Stomach (tissue), 9 donors: ENCODE results near the gene RPE65. TPM values are rescaled to one million over a fixed set of nuclear protein-coding genes. Genes with fewer than 3 reads are reported as not detected.

Experiments
- DNase-seq, 2 donors: peaks; one replicate each; pipeline versions ENCODE4 v3.0.0 to v3.0.0-alpha.2; 2013 to 2019
- H3K27ac ChIP-seq, 5 donors: fragments of 200-600 bp in 4 of 5; sonication (generic) in 4 of 5; one replicate each; pipeline ENCODE4 v1.5.1; 2013 to 2019; ENCODE audit warnings: mild to moderate bottlenecking in 1 of 5, moderate library complexity in 1 of 5
- H3K27me3 ChIP-seq, 3 donors: fragments of 200-600 bp; sonication (generic); one replicate each; pipeline ENCODE4 v1.5.1; 2017 to 2019; ENCODE audit warnings: mixed run types in 1 of 3
- H3K36me3 ChIP-seq, 4 donors: fragments of 200-600 bp; sonication (generic); 1 replicate in 3 of 4; 2 replicates in 1 of 4; pipeline ENCODE4 v1.5.1; 2016 to 2019
- H3K4me1 ChIP-seq, 4 donors: fragments of 200-600 bp; sonication (generic); one replicate each; pipeline ENCODE4 v1.5.1; 2016 to 2019
- H3K4me3 ChIP-seq, 4 donors: fragments of 200-600 bp; sonication (generic) in 3 of 4; one replicate each; pipeline ENCODE4 v1.5.1; 2016 to 2019; ENCODE audit warnings: mild to moderate bottlenecking in 1 of 4
- H3K9me3 ChIP-seq, 4 donors: fragments of 200-600 bp; sonication (generic); one replicate each; pipeline ENCODE4 v1.5.1; 2016 to 2019
- CTCF ChIP-seq, 7 experiments: fragments of 450-650 bp in 4 of 7; fragments of 200-600 bp in 3 of 7; sonication (generic) in 3 of 7; IDR thresholded peaks; one replicate each; pipeline ENCODE4 v1.5.1; 2016 to 2019; ENCODE audit warnings: antibody characterized with exemption in 7 of 7, control low read depth in 2 of 7, mild to moderate bottlenecking in 1 of 7
- EP300 ChIP-seq: sonication (generic); formaldehyde crosslinking; IDR thresholded peaks from one replicate; pipeline ENCODE4 v1.6.1; 2017; ENCODE audit warnings: antibody characterized with exemption
- POLR2A ChIP-seq, 4 donors: fragments of 450-650 bp; IDR thresholded peaks; one replicate each; pipeline ENCODE4 v1.6.1; 2016; ENCODE audit warnings: antibody characterized with exemption in 4 of 4, control low read depth in 2 of 4, mild to moderate bottlenecking in 1 of 4, moderate library complexity in 1 of 4
- POLR2AphosphoS5 ChIP-seq, 3 donors: sonication (generic); formaldehyde crosslinking; IDR thresholded peaks; one replicate each; pipeline ENCODE4 v1.6.1; 2016; ENCODE audit warnings: antibody characterized with exemption in 3 of 3
- WGBS, 5 donors: extraction: QIAGEN DNeasy Blood & Tissue Kit in 3 of 5; methylation state at CpG; one replicate each; pipeline versions ENCODE4 v1.1.5 to v1.1.7; 2013 to 2018; 5-methylcytosine and 5-hydroxymethylcytosine counted together
- intact Hi-C: fragments of 100-400 bp; cut with DNase I; formaldehyde crosslinking; loops from one replicate; pipeline ENCODE4 v1.15.1; 2023; ENCODE audit warnings: low total_unique reads
- polyA plus RNA-seq, 3 donors: library from polyadenylated mRNA; stranded (reverse); fragments of 200-250 nt; gene quantifications; one replicate each; pipeline ENCODE4 v1.2.3, GENCODE V29; 2013
- total RNA-seq, 5 donors: library from RNA; depleted of rRNA; stranded (reverse); fragments of >200 nt; gene quantifications; one replicate each; pipeline versions ENCODE4 v1.1.0 to v1.2.3, GENCODE V29; 2014 to 2016
- donor health status: healthy with polysubstance abuse.
- donor health status: Bipolar disorder and iron deficiency.
- donor health status: healthy.

RPE65 gene
- total and polyA plus RNA-seq, 8 donors: 0.03 to 1.7 (median 0.46) TPM; not detected in 3

DNA sequence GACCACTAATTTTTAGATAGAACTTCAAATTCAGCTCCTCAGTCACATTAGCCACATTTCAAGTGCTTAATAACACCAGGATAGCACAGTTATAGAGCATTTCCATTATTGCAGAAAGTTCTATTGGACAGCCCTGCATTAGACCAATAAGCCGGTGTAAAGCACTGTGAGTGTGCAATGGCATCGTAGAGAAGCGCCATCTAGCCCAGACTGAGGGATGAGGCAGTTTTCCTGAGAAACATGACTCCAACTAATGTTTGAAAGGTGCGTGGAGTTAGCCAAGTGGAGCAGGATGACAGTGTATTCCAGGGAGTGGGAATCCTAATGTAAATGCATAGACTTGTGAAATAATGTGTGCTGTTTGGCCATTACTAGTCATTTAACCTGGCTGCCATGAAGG, 7.7 kb downstream of the RPE65 start:
- H3K4me1 ChIP-seq: no peaks in the 10 kb centered on the region
- 69 to 85% (median 78%) methylated on average over 4 of the region's 4 CpGs for WGBS, 5 donors
- no peak overlapping the region for H3K4me3 ChIP-seq
- H3K27ac ChIP-seq: no peak overlapping the region
- H3K36me3 ChIP-seq: no peaks in the 10 kb centered on the region
- H3K9me3 ChIP-seq: no peaks in the 10 kb centered on the region
- intact Hi-C loops: no loop called here
- TF ChIP-seq POLR2A (IDR thresholded peaks at IDR 0.05) (no peak), CTCF (IDR thresholded peaks at IDR 0.05) (no peak), POLR2AphosphoS5 (IDR thresholded peaks at IDR 0.05) (no peak), EP300 (no peak)
- H3K27me3 ChIP-seq: no peaks in the 10 kb centered on the region
- DNase-seq: no peak

DNA sequence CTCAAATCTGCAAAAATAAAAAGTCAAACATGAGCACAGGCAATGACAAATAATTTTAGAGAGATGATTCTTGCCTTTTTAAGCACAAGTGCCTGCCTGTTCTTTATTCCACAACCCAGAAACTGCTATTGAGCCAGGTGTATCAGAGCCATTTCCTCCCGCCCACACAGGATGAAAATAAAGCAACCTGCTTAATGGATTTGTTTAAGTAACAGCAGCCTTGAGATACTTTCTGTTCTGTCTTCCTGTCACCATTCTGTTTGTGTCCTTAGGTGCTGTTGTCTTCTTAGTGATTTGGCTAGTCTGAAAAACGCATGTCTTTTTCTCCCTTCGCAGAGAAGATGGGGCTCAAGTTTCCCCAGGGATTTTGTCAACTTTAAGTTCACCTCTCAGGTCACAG, 11.4 kb downstream of the RPE65 start:
- no peaks in the 10 kb centered on the region for H3K4me1 ChIP-seq
- DNase-seq: no peak
- no peak overlapping the region for H3K27ac ChIP-seq
- no peaks in the 10 kb centered on the region for H3K27me3 ChIP-seq
- H3K4me3 ChIP-seq: no peak overlapping the region
- TF ChIP-seq POLR2A (IDR thresholded peaks at IDR 0.05): no peak
- TF ChIP-seq EP300: no peak
- intact Hi-C loops: no loop called here
- H3K36me3 ChIP-seq: no peaks in the 10 kb centered on the region
- WGBS, 5 donors: 30 to 59% (median 46%) methylated on average over 3 of the region's 3 CpGs
- no peaks in the 10 kb centered on the region for H3K9me3 ChIP-seq

- TF ChIP-seq CTCF (IDR thresholded peaks at IDR 0.05) (no peak), POLR2A (IDR thresholded peaks at IDR 0.05) (no peak), POLR2AphosphoS5 (IDR thresholded peaks at IDR 0.05) (no peak), EP300 (no peak)
- WGBS, 5 donors: 39 to 64% (median 53%) methylated on average over 2 of the region's 2 CpGs
- DNase-seq: no peak
- Histone ChIP-seq H3K9me3 (no peaks in the 10 kb centered on the region), H3K4me3 (no peak overlapping the region), H3K4me1 (no peaks in the 10 kb centered on the region), H3K36me3 (no peaks in the 10 kb centered on the region), H3K27ac (no peak overlapping the region), H3K27me3 (no peaks in the 10 kb centered on the region)
- intact Hi-C loops: no loop called here
Observed at GRCh38 chr1:68433395-68433794, 16.4 kb downstream of the RPE65 start.

DNA sequence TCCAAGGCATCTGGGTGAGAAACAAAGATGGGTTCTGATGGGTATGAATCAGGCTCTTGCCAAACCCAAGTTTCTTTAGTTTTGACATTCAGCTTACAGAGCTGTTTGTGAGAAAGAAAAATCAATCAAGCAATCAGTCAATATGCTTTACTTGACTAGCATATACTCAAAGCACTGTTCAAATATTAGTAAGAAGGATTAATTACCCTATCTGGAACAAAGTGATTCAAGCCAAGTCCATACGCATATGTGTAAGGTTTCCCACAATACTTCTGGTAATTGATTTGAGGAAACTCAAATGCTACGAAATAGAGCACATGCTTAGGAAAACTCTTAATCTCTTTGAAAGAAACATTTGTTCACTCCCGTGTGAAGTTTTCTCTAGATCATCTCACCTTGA, 18.7 kb downstream of the RPE65 start:
- intact Hi-C loops: no loop called here
- H3K9me3 ChIP-seq: no peaks in the 10 kb centered on the region
- no peak for TF ChIP-seq POLR2A (IDR thresholded peaks at IDR 0.05)
- TF ChIP-seq EP300: no peak
- no peak for TF ChIP-seq POLR2AphosphoS5 (IDR thresholded peaks at IDR 0.05)
- TF ChIP-seq CTCF (IDR thresholded peaks at IDR 0.05): no peak
- H3K27ac ChIP-seq: no peak overlapping the region
- no peak overlapping the region for H3K4me3 ChIP-seq
- DNase-seq: no peak
- H3K4me1 ChIP-seq: no peaks in the 10 kb centered on the region
- 27 to 63% (median 48%) methylated on average over 3 of the region's 3 CpGs for WGBS, 5 donors
- H3K27me3 ChIP-seq: no peaks in the 10 kb centered on the region
- no peaks in the 10 kb centered on the region for H3K36me3 ChIP-seq

- intact Hi-C loops: no loop called here
- Histone ChIP-seq H3K27me3 (no peaks in the 10 kb centered on the region), H3K4me1 (no peaks in the 10 kb centered on the region), H3K9me3 (no peaks in the 10 kb centered on the region), H3K4me3 (no peak overlapping the region), H3K36me3 (no peaks in the 10 kb centered on the region), H3K27ac (no peak overlapping the region)
- TF ChIP-seq POLR2AphosphoS5 (IDR thresholded peaks at IDR 0.05) (no peak), POLR2A (IDR thresholded peaks at IDR 0.05) (no peak), CTCF (IDR thresholded peaks at IDR 0.05) (no peak), EP300 (no peak)
- no peak for DNase-seq
- WGBS, 5 donors: 74 to 83% (median 81%) methylated on average over 4 of the region's 4 CpGs
Observed at GRCh38 chr1:68429233-68429808, 20.4 kb downstream of the RPE65 start.
